Motor neuron (in vitro differentiated cells): ENCODE results near the gene AOPEP. TPM values are rescaled to one million over a fixed set of nuclear protein-coding genes. Genes with fewer than 3 reads are reported as not detected.
A peak's percentile ranks its signal among the peaks of the same experiment; 100 is the strongest.

Experiments used
- ATAC-seq, 8 experiments: fragments of 200-7000 bp; cut with Tn5 transposase; replicated peaks in 6 of 8; 2 replicates each; pipeline ENCODE4 v1.8.0; 2021; ENCODE audit warnings: mild to moderate bottlenecking in 8 of 8, moderate library complexity in 8 of 8
- H3K27ac ChIP-seq, 2 donors: fragments of 250-450 bp; sonication (Bioruptor Pico); 2 replicates each; pipeline ENCODE4 v1.9.0; 2021; ENCODE audit warnings: antibody characterized with exemption in 2 of 2, mild to moderate bottlenecking in 2 of 2, moderate library complexity in 1 of 2
- H3K4me1 ChIP-seq, 2 donors: fragments of 250-450 bp; sonication (Bioruptor Pico); replicated peaks in 1 of 2; 2 replicates each; pipeline ENCODE4 v1.6.1; 2021; ENCODE audit warnings: antibody characterized with exemption in 2 of 2, mild to moderate bottlenecking in 2 of 2, moderate library complexity in 1 of 2
- H3K4me3 ChIP-seq, 5 donors: fragments of 250-450 bp; sonication (Bioruptor Pico); 2 replicates each; pipeline ENCODE4 v1.9.0; 2021; ENCODE audit warnings: antibody characterized with exemption in 5 of 5, mild to moderate bottlenecking in 5 of 5, moderate library complexity in 4 of 5
- whole genome bisulfite sequencing, 10 experiments: fragments of 450-650 bp; shearing (Covaris generic); methylation state at CpG; one replicate each; pipeline ENCODE4 v1.0.0; 2022; 5-methylcytosine and 5-hydroxymethylcytosine counted together
- in situ Hi-C, 9 experiments: fragments of 400-800 bp; cut with MboI; loops; one replicate each; pipeline ENCODE4 v1.15.0; 2021; ENCODE audit warnings: low sequenced_read_pairs in 9 of 9, low pct_unique_long_range_greater_than_20kb in 2 of 9; ENCODE audit not compliant: unreplicated experiment in 9 of 9
- total RNA-seq, 8 experiments: library from RNA; unstranded; fragments of 300-600 nt; gene quantifications; 2 replicates each; pipeline versions ENCODE4 v1.2.3 to v1.2.4, GENCODE V29; 2022

Gene AOPEP
- total RNA-seq, 8 experiments from 2014 or later: 8.0 to 152 (median 16.8) TPM

- no peak for ATAC-seq
- no peak overlapping the region for H3K27ac ChIP-seq
Observed at GRCh38 chr9:94801681-94802080, 75.2 kb downstream of the AOPEP start.

GRCh38 chr9:94802251-94802650, 75.8 kb downstream of the AOPEP start:
- H3K27ac ChIP-seq: no peak overlapping the region
- in situ Hi-C loops: no loop called here
- WGBS, 10 experiments: 90 to 100% (median 100%) methylated on average over 1 of the region's 1 CpG; no CpG with 5 or more reads in 4 of the 10 experiments
- ATAC-seq: no peak
- H3K4me1 ChIP-seq: peaks cover 29 to 37% of the 10 kb centered on the region in 2 donors
- H3K4me3 ChIP-seq: no peak overlapping the region

More at GRCh38 chr9:94801681-94802080, 75.2 kb downstream of the AOPEP start:
- in situ Hi-C loops: no loop called here
- H3K4me3 ChIP-seq: no peak overlapping the region
- H3K4me1 ChIP-seq: peaks cover 27 to 31% of the 10 kb centered on the region in 2 donors

GRCh38 chr9:94802793-94803192, 76.3 kb downstream of the AOPEP start:
- in situ Hi-C loops: no loop called here
- 20 to 100% (median 49%) methylated on average over 1 to 3 of the region's 3 CpGs; no CpG with 5 or more reads in 5 of the 10 experiments for WGBS, 10 experiments

GRCh38 chr9:94804316-94804715, 77.8 kb downstream of the AOPEP start:
- in situ Hi-C loops: no loop called here
- Histone ChIP-seq H3K4me3 (no peak overlapping the region), H3K4me1 (peaks cover 29 to 37% of the 10 kb centered on the region in 2 donors), H3K27ac (no peak overlapping the region)
- 79 to 100% (median 98%) methylated on average over 1 to 5 of the region's 5 CpGs; no CpG with 5 or more reads in 1 of the 10 experiments for WGBS, 10 experiments
- no peak for ATAC-seq

More at GRCh38 chr9:94802793-94803192, 76.3 kb downstream of the AOPEP start:
- H3K27ac ChIP-seq: no peak overlapping the region
- peaks cover 29 to 37% of the 10 kb centered on the region in 2 donors for H3K4me1 ChIP-seq
- no peak overlapping the region for H3K4me3 ChIP-seq
- ATAC-seq: no peak

- H3K27ac ChIP-seq: no peak overlapping the region
- in situ Hi-C loops: no loop called here
- H3K4me1 ChIP-seq: peaks cover 29 to 37% of the 10 kb centered on the region in 2 donors
- peak in 2 of 8 experiments; percentile 7 to 13 for ATAC-seq
- H3K4me3 ChIP-seq: no peak overlapping the region
- 27 to 92% (median 68%) methylated on average over 1 to 6 of the region's 8 CpGs for WGBS, 10 experiments
Observed at GRCh38 chr9:94805051-94805489, 78.6 kb downstream of the AOPEP start.

GRCh38 chr9:94805585-94805984, 79.1 kb downstream of the AOPEP start:
- in situ Hi-C loops: no loop called here
- no peak overlapping the region for H3K4me3 ChIP-seq
- ATAC-seq: peak; percentile 33 to 98 (median 62)
- peaks cover 26 to 36% of the 10 kb centered on the region in 2 donors for H3K4me1 ChIP-seq
- no peak overlapping the region for H3K27ac ChIP-seq
- 0 to 67% (median 29%) methylated on average over 1 to 3 of the region's 3 CpGs; no CpG with 5 or more reads in 1 of the 10 experiments for WGBS, 10 experiments

- H3K27ac ChIP-seq: peak overlapping the region in 1 of 2 donors; percentile 54
- in situ Hi-C loops: no loop called here
Observed at GRCh38 chr9:94806307-94806893, 79.9 kb downstream of the AOPEP start.

GRCh38 chr9:94807556-94807955, 81.1 kb downstream of the AOPEP start:
- 60 to 100% (median 100%) methylated on average over 1 to 3 of the region's 3 CpGs; no CpG with 5 or more reads in 2 of the 10 experiments for WGBS, 10 experiments
- H3K4me3 ChIP-seq: no peak overlapping the region
- H3K4me1 ChIP-seq: peaks cover 23 to 29% of the 10 kb centered on the region in 2 donors
- in situ Hi-C loops: no loop called here
- H3K27ac ChIP-seq: no peak overlapping the region
- peak in 1 of 8 experiments; percentile 72 for ATAC-seq

More at GRCh38 chr9:94806307-94806893, 79.9 kb downstream of the AOPEP start:
- 79 to 100% (median 94%) methylated on average over 1 to 3 of the region's 3 CpGs; no CpG with 5 or more reads in 1 of the 10 experiments for WGBS, 10 experiments
- ATAC-seq: peak in 7 of 8 experiments; percentile 5 to 59 (median 38)
- H3K4me3 ChIP-seq: no peak overlapping the region
- H3K4me1 ChIP-seq: peaks cover 23 to 29% of the 10 kb centered on the region in 2 donors

GRCh38 chr9:94808926-94809700, 82.6 kb downstream of the AOPEP start:
- Histone ChIP-seq H3K4me3 (no peak overlapping the region), H3K4me1 (peaks cover 31 to 32% of the 10 kb centered on the region in 2 donors), H3K27ac (no peak overlapping the region)
- in situ Hi-C loops: no loop called here
- 92 to 100% (median 97%) methylated on average over 2 to 6 of the region's 6 CpGs; no CpG with 5 or more reads in 3 of the 10 experiments for WGBS, 10 experiments
- ATAC-seq: no peak

- peaks cover 28 to 31% of the 10 kb centered on the region in 2 donors for H3K4me1 ChIP-seq
- in situ Hi-C loops: no loop called here
- no peak overlapping the region for H3K4me3 ChIP-seq
- 93 to 100% (median 99%) methylated on average over 1 to 6 of the region's 6 CpGs; no CpG with 5 or more reads in 4 of the 10 experiments for WGBS, 10 experiments
- ATAC-seq: no peak
- H3K27ac ChIP-seq: no peak overlapping the region
Observed at GRCh38 chr9:94809778-94810177, 83.3 kb downstream of the AOPEP start.

- no peak overlapping the region for H3K4me3 ChIP-seq
- no peak overlapping the region for H3K27ac ChIP-seq
- peaks cover 15 to 18% of the 10 kb centered on the region in 2 donors for H3K4me1 ChIP-seq
- in situ Hi-C loops: no loop called here
- ATAC-seq: no peak
- WGBS, 10 experiments: 88 to 90% methylated on average over 1 to 2 of the region's 2 CpGs; no CpG with 5 or more reads in 8 of the 10 experiments
Observed at GRCh38 chr9:94811074-94811473, 84.6 kb downstream of the AOPEP start.

GRCh38 chr9:94812343-94812742, 85.8 kb downstream of the AOPEP start:
- no peak for ATAC-seq
- 80 to 100% (median 100%) methylated on average over 1 to 2 of the region's 2 CpGs; no CpG with 5 or more reads in 5 of the 10 experiments for WGBS, 10 experiments
- no peak overlapping the region for H3K27ac ChIP-seq
- peaks cover 6 to 7% of the 10 kb centered on the region in 2 donors for H3K4me1 ChIP-seq
- H3K4me3 ChIP-seq: no peak overlapping the region
- in situ Hi-C loops: no loop called here

- H3K4me1 ChIP-seq: peaks cover 6 to 7% of the 10 kb centered on the region in 2 donors
- H3K4me3 ChIP-seq: no peak overlapping the region
- peak overlapping the region in 1 of 2 donors; percentile 17 for H3K27ac ChIP-seq
- WGBS, 10 experiments: 100% methylated on average over 1 of the region's 1 CpG; no CpG with 5 or more reads in 7 of the 10 experiments
- in situ Hi-C loops: no loop called here
- no peak for ATAC-seq
Observed at GRCh38 chr9:94813379-94813778, 86.9 kb downstream of the AOPEP start.
